Liver (tissue), 3 donors: ENCODE results near the gene IQSEC3.
"Not testable (repeated sequence)": the region's sequence is repeated elsewhere in the genome, so short reads cannot be mapped to it uniquely, and the experiment has no call there.

Experiments used
- CTCF ChIP-seq: fragments of 150-350 bp; IDR thresholded peaks from 2 replicates; pipeline ENCODE4 v1.5.1; 2017; ENCODE audit warnings: improper control_type of control experiment, low read depth, low read length; ENCODE audit not compliant: missing input control
- EGR1 ChIP-seq, 2 donors: IDR thresholded peaks; 2 replicates each; pipeline ENCODE4 v1.6.1; 2016 to 2018; ENCODE audit warnings: antibody characterized with exemption in 2 of 2, low read depth in 2 of 2
- GABPA ChIP-seq, 2 donors: IDR thresholded peaks in 1 of 2; conservative IDR thresholded peaks in 1 of 2; 2 replicates each; pipeline ENCODE4 v1.6.1; 2016; ENCODE audit warnings: antibody characterized with exemption in 2 of 2, mild to moderate bottlenecking in 1 of 2, moderate library complexity in 1 of 2
- HNF4A ChIP-seq, 2 donors: conservative IDR thresholded peaks; 2 replicates each; pipeline ENCODE4 v1.6.1; 2016; ENCODE audit warnings: antibody characterized with exemption in 2 of 2, mild to moderate bottlenecking in 2 of 2
- RAD21 ChIP-seq, 2 donors: IDR thresholded peaks; 2 replicates each; pipeline ENCODE4 v1.6.1; 2016; ENCODE audit warnings: antibody characterized with exemption in 2 of 2, mild to moderate bottlenecking in 2 of 2
- RXRA ChIP-seq, 2 donors: IDR thresholded peaks; 2 replicates each; pipeline ENCODE4 v1.6.1; 2017 to 2018; ENCODE audit warnings: antibody characterized with exemption in 2 of 2, mild to moderate bottlenecking in 1 of 2
- ZBTB33 ChIP-seq: IDR thresholded peaks from 2 replicates; pipeline ENCODE4 v1.6.1; 2016; ENCODE audit warnings: antibody characterized with exemption
- TF ChIP-seq, protein P1 (sequence below): IDR thresholded peaks from 2 replicates; pipeline ENCODE4 v1.6.1; 2016; ENCODE audit warnings: antibody characterized with exemption
- TF ChIP-seq, protein P2 (sequence below): IDR thresholded peaks from 2 replicates; pipeline ENCODE4 v1.6.1; 2016; ENCODE audit warnings: antibody characterized with exemption, mild to moderate bottlenecking
- donor health status: healthy.
- donor health status: healthy.

- TF ChIP-seq CTCF; HNF4A (conservative IDR thresholded peaks at IDR 0.05); ZBTB33; GABPA (IDR thresholded peaks at IDR 0.05 in 1 of 2, conservative IDR thresholded peaks at IDR 0.05 in 1 of 2); EGR1 (IDR thresholded peaks at IDR 0.05; ENCODE audit: low read depth in 2 of 2); RAD21 (IDR thresholded peaks at IDR 0.05); RXRA (IDR thresholded peaks at IDR 0.05): not testable (repeated sequence)
- TF ChIP-seq, protein P1, sequence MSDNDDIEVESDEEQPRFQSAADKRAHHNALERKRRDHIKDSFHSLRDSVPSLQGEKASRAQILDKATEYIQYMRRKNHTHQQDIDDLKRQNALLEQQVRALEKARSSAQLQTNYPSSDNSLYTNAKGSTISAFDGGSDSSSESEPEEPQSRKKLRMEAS = not testable (repeated sequence)
- TF ChIP-seq, protein P2, sequence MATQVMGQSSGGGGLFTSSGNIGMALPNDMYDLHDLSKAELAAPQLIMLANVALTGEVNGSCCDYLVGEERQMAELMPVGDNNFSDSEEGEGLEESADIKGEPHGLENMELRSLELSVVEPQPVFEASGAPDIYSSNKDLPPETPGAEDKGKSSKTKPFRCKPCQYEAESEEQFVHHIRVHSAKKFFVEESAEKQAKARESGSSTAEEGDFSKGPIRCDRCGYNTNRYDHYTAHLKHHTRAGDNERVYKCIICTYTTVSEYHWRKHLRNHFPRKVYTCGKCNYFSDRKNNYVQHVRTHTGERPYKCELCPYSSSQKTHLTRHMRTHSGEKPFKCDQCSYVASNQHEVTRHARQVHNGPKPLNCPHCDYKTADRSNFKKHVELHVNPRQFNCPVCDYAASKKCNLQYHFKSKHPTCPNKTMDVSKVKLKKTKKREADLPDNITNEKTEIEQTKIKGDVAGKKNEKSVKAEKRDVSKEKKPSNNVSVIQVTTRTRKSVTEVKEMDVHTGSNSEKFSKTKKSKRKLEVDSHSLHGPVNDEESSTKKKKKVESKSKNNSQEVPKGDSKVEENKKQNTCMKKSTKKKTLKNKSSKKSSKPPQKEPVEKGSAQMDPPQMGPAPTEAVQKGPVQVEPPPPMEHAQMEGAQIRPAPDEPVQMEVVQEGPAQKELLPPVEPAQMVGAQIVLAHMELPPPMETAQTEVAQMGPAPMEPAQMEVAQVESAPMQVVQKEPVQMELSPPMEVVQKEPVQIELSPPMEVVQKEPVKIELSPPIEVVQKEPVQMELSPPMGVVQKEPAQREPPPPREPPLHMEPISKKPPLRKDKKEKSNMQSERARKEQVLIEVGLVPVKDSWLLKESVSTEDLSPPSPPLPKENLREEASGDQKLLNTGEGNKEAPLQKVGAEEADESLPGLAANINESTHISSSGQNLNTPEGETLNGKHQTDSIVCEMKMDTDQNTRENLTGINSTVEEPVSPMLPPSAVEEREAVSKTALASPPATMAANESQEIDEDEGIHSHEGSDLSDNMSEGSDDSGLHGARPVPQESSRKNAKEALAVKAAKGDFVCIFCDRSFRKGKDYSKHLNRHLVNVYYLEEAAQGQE = not testable (repeated sequence)
Observed at GRCh38 chr12:75541-75940, 9.0 kb downstream of the IQSEC3 start.
